Fibroblast of skin of back (primary cell): ENCODE data around the gene PDE3A.
"Not testable (repeated sequence)": the region's sequence is repeated elsewhere in the genome, so short reads cannot be mapped to it uniquely, and the experiment has no call there.

Source experiments
- DNase-seq: peaks from one replicate; pipeline ENCODE4 v3.0.0-alpha.2; 2013

The PDE3A gene

GRCh38 chr12:20555015-20555414 is 186.7 kb downstream of the PDE3A start:
- DNase-seq: no peak

- DNase-seq: peak; percentile 22
Measured at GRCh38 chr12:20555771-20556170, 187.4 kb downstream of the PDE3A start.

GRCh38 chr12:20557096-20557495 is 188.8 kb downstream of the PDE3A start:
- DNase-seq: no peak

- DNase-seq: no peak
Measured at GRCh38 chr12:20560935-20561334, 192.6 kb downstream of the PDE3A start.

- peak; percentile 53 for DNase-seq
Measured at GRCh38 chr12:20561871-20562270, 193.5 kb downstream of the PDE3A start.

- peak; percentile 72 for DNase-seq
Measured at GRCh38 chr12:20567413-20567812, 199.1 kb downstream of the PDE3A start.

- peak; percentile 30 for DNase-seq
Measured at GRCh38 chr12:20572451-20572850, 204.1 kb downstream of the PDE3A start.

- no peak for DNase-seq
Measured at GRCh38 chr12:20576528-20576927, 208.2 kb downstream of the PDE3A start.

GRCh38 chr12:20577054-20577453 is 208.7 kb downstream of the PDE3A start:
- DNase-seq: no peak

GRCh38 chr12:20578142-20578541 is 209.8 kb downstream of the PDE3A start:
- DNase-seq: no peak

- no peak for DNase-seq
Measured at GRCh38 chr12:20585055-20585625, 216.8 kb downstream of the PDE3A start.

GRCh38 chr12:20585913-20586312 is 217.6 kb downstream of the PDE3A start:
- no peak for DNase-seq

GRCh38 chr12:20588042-20588441 is 219.7 kb downstream of the PDE3A start:
- DNase-seq: no peak

- DNase-seq: no peak
Measured at GRCh38 chr12:20590570-20590969, 222.2 kb downstream of the PDE3A start.

GRCh38 chr12:20592556-20592955 is 224.2 kb downstream of the PDE3A start:
- DNase-seq: no peak

- no peak for DNase-seq
Measured at GRCh38 chr12:20593611-20594010, 225.3 kb downstream of the PDE3A start.

GRCh38 chr12:20596061-20596460 is 227.7 kb downstream of the PDE3A start:
- no peak for DNase-seq

GRCh38 chr12:20599757-20600156 is 231.4 kb downstream of the PDE3A start:
- DNase-seq: no peak

- DNase-seq: peak; percentile 67
Measured at GRCh38 chr12:20601668-20602280, 233.4 kb downstream of the PDE3A start.

- DNase-seq: peak; percentile 98
Measured at GRCh38 chr12:20602641-20603391, 234.5 kb downstream of the PDE3A start.

GRCh38 chr12:20604408-20605067 is 236.2 kb downstream of the PDE3A start:
- DNase-seq: no peak

GRCh38 chr12:20615020-20615419 is 246.7 kb downstream of the PDE3A start:
- not testable (repeated sequence) for DNase-seq

- DNase-seq: no peak
Measured at GRCh38 chr12:20616093-20616492, 247.8 kb downstream of the PDE3A start.
